GM19239 (cell line): Measurements from ENCODE around the gene DENND6B.

ENCODE experiments used
- DNase-seq: peaks from one replicate; pipeline ENCODE4 v3.0.0; 2011; ENCODE audit warnings: low spot score; ENCODE audit not compliant: insufficient read length
- FAIRE-seq: peaks from 2 replicates; lab custom pipeline; 2011; peaks lifted over from hg19 to GRCh38; lab: Jason Lieb, UNC

The DENND6B gene

GRCh38 chr22:50289942-50290630, 36.7 kb downstream of the DENND6B start:
- DNase-seq (no peak), FAIRE-seq (no peak)

GRCh38 chr22:50289151-50289941, 37.5 kb downstream of the DENND6B start:
- FAIRE-seq: no peak

GRCh38 chr22:50287731-50288130, 39.1 kb downstream of the DENND6B start:
- DNase-seq: no peak
- no peak for FAIRE-seq

More at GRCh38 chr22:50289151-50289941, 37.5 kb downstream of the DENND6B start:
- DNase-seq: no peak

- FAIRE-seq (no peak), DNase-seq (no peak)
Observed at GRCh38 chr22:50286701-50287318, 40.0 kb downstream of the DENND6B start.

GRCh38 chr22:50286275-50286674, 40.5 kb downstream of the DENND6B start:
- DNase-seq: no peak
- no peak for FAIRE-seq

- no peak for FAIRE-seq
Observed at GRCh38 chr22:50285568-50286229, 41.1 kb downstream of the DENND6B start.

GRCh38 chr22:50284479-50284878, 42.3 kb downstream of the DENND6B start:
- FAIRE-seq (no peak), DNase-seq (no peak)

More at GRCh38 chr22:50285568-50286229, 41.1 kb downstream of the DENND6B start:
- no peak for DNase-seq

- DNase-seq: no peak
- FAIRE-seq: no peak
Observed at GRCh38 chr22:50283821-50284220, 43.0 kb downstream of the DENND6B start.

GRCh38 chr22:50282361-50283155, 44.3 kb downstream of the DENND6B start:
- no peak for DNase-seq
- FAIRE-seq: no peak

GRCh38 chr22:50281957-50282356, 44.9 kb downstream of the DENND6B start:
- FAIRE-seq: no peak
- DNase-seq: no peak

- FAIRE-seq (no peak), DNase-seq (no peak)
Observed at GRCh38 chr22:50281384-50281760, 45.4 kb downstream of the DENND6B start.

GRCh38 chr22:50280708-50281383, 46.0 kb downstream of the DENND6B start:
- no peak for FAIRE-seq

GRCh38 chr22:50280022-50280707, 46.6 kb downstream of the DENND6B start:
- DNase-seq (no peak), FAIRE-seq (no peak)

More at GRCh38 chr22:50280708-50281383, 46.0 kb downstream of the DENND6B start:
- DNase-seq: no peak

- DNase-seq: no peak
- no peak for FAIRE-seq
Observed at GRCh38 chr22:50278956-50279619, 47.7 kb downstream of the DENND6B start.

- FAIRE-seq: no peak
- DNase-seq: no peak
Observed at GRCh38 chr22:50278461-50278860, 48.4 kb downstream of the DENND6B start.

GRCh38 chr22:50277761-50278160, 49.1 kb downstream of the DENND6B start:
- FAIRE-seq (no peak), DNase-seq (no peak)

GRCh38 chr22:50276143-50276542, 50.7 kb downstream of the DENND6B start:
- peak; percentile 97 for DNase-seq

More at GRCh38 chr22:50276143-50276542, 50.7 kb downstream of the DENND6B start:
- peak; percentile 92 for FAIRE-seq
